ENCODE measurements around the gene HSPA12B. TPM values are rescaled to one million over a fixed set of nuclear protein-coding genes. Genes with fewer than 3 reads are reported as not detected.

Gene HSPA12B
- total and polyA plus RNA-seq, 2 of the 4 experiments (the other 2 are of a cell fraction): not detected

DNA sequence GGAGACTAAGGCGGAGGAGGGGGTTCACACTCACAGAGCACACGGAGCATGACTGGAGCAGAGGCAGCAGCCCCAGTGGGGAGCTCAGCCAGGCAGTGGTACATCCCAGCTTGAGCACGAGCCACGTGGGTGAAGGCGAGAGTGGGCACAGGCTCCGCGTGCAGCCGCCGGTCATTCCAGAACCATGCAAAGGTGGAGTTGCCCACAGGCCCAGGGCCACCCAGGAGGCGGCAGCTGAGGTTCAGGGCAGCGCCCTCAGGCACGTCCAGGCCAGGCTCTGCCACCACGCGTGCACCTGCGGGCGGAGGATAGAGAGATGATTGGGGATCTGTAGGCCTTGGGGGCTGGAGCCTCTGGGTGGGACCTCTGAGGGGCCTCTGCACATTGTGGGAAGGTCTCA, 41.2 kb upstream of the HSPA12B start:
- Histone ChIP-seq H2BK15ac (ENCODE audit: low read depth, low read length) (no peak overlapping the region), H3K4me1 (ENCODE audit: control insufficient read depth, insufficient read depth, low read length) (peaks cover 7% of the 10 kb centered on the region), H2AFZ (replicated peaks; ENCODE audit: low read length, poor library complexity) (no peak overlapping the region), H4K91ac (ENCODE audit: insufficient read depth, low read depth, low read length) (no peak overlapping the region), H4K20me1 (ENCODE audit: insufficient read depth, low read length) (no peaks in the 10 kb centered on the region), H3K36me3 (ENCODE audit: control insufficient read depth, insufficient read depth, low read length) (no peaks in the 10 kb centered on the region), H3K9me3 (ENCODE audit: control insufficient read depth, insufficient read depth, low read length) (peaks cover under 1% of the 10 kb centered on the region; the same call in 1 of the 2 replicates), H3K9ac (ENCODE audit: low read depth, low read length) (no peak overlapping the region), H2BK120ac (ENCODE audit: low read depth, low read length) (no peak overlapping the region), H3K27ac (ENCODE audit: insufficient read depth, low read length) (no peak overlapping the region), H3K79me1 (ENCODE audit: low read depth in 1 of 2, low read length in 2 of 2) (no peaks in the 10 kb centered on the region), H3K4me3 (ENCODE audit: insufficient read depth, low read depth, low read length) (no peak overlapping the region), H2AK5ac (ENCODE audit: low read depth, low read length) (no peak overlapping the region), H3K9me1 (ENCODE audit: insufficient read depth, low read length) (peaks cover 7% of the 10 kb centered on the region), H3K14ac (replicated peaks; ENCODE audit: low read depth, low read length) (no peak overlapping the region), H3K23ac (ENCODE audit: low read depth, low read length) (no peak overlapping the region), H4K5ac (ENCODE audit: low read depth, low read length) (no peak overlapping the region), H4K8ac (ENCODE audit: low read depth in 2 of 2, low read length in 2 of 2) (no peak overlapping the region), H3K18ac (ENCODE audit: low read depth, low read length) (no peak overlapping the region), H3K27me3 (ENCODE audit: control insufficient read depth, insufficient read depth, low read length) (peaks cover 7% of the 10 kb centered on the region; the same call in 1 of the 2 replicates), H2BK5ac (ENCODE audit: low read depth, low read length, poor library complexity, severe bottlenecking) (no peak overlapping the region), H3K4me2 (ENCODE audit: low read depth, low read length) (no peak overlapping the region), H2AK9ac (replicated peaks; ENCODE audit: low read depth, low read length, poor library complexity) (no peak overlapping the region), H3K56ac (ENCODE audit: extremely low read depth, insufficient read depth, low read length) (no peak overlapping the region), H2BK20ac (ENCODE audit: low read depth, low read length) (no peak overlapping the region), H3K4ac (ENCODE audit: low read depth, low read length) (no peak overlapping the region)
- TF ChIP-seq BHLHE40 (IDR thresholded peaks at IDR 0.05; ENCODE audit: low read depth, low read length) (no peak), MXI1 (IDR thresholded peaks at IDR 0.05; ENCODE audit: borderline replicate concordance, low read depth, low read length) (no peak), NFE2L2 (IDR thresholded peaks at IDR 0.05; ENCODE audit: low read depth, low read length) (no peak), USF2 (IDR thresholded peaks at IDR 0.05; ENCODE audit: low read depth, low read length) (no peak), MAFK (IDR thresholded peaks at IDR 0.05; ENCODE audit: low read depth, low read length) (no peak), SMC3 (IDR thresholded peaks at IDR 0.05; ENCODE audit: low read depth, low read length) (no peak), CEBPB (IDR thresholded peaks at IDR 0.05; ENCODE audit: low read depth, low read length) (no peak), RFX5 (IDR thresholded peaks at IDR 0.05; ENCODE audit: low read depth, low read length) (no peak), CHD1 (IDR thresholded peaks at IDR 0.05; ENCODE audit: low read depth, low read length) (no peak), MAZ (IDR thresholded peaks at IDR 0.05; ENCODE audit: borderline replicate concordance, low read depth, low read length) (no peak), FOS (IDR thresholded peaks at IDR 0.05; ENCODE audit: low read depth, low read length) (no peak), RAD21 (IDR thresholded peaks at IDR 0.05; ENCODE audit: low read length) (no peak), RCOR1 (IDR thresholded peaks at IDR 0.05; ENCODE audit: insufficient replicate concordance, low read length) (no peak), POLR2A (IDR thresholded peaks at IDR 0.05; ENCODE audit: low read depth, low read length) (no peak)
- TF ChIP-seq, protein P1, sequence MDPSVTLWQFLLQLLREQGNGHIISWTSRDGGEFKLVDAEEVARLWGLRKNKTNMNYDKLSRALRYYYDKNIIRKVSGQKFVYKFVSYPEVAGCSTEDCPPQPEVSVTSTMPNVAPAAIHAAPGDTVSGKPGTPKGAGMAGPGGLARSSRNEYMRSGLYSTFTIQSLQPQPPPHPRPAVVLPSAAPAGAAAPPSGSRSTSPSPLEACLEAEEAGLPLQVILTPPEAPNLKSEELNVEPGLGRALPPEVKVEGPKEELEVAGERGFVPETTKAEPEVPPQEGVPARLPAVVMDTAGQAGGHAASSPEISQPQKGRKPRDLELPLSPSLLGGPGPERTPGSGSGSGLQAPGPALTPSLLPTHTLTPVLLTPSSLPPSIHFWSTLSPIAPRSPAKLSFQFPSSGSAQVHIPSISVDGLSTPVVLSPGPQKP (IDR thresholded peaks at IDR 0.05; ENCODE audit: borderline replicate concordance, low read depth, low read length): no peak
- TF ChIP-seq, protein P2, sequence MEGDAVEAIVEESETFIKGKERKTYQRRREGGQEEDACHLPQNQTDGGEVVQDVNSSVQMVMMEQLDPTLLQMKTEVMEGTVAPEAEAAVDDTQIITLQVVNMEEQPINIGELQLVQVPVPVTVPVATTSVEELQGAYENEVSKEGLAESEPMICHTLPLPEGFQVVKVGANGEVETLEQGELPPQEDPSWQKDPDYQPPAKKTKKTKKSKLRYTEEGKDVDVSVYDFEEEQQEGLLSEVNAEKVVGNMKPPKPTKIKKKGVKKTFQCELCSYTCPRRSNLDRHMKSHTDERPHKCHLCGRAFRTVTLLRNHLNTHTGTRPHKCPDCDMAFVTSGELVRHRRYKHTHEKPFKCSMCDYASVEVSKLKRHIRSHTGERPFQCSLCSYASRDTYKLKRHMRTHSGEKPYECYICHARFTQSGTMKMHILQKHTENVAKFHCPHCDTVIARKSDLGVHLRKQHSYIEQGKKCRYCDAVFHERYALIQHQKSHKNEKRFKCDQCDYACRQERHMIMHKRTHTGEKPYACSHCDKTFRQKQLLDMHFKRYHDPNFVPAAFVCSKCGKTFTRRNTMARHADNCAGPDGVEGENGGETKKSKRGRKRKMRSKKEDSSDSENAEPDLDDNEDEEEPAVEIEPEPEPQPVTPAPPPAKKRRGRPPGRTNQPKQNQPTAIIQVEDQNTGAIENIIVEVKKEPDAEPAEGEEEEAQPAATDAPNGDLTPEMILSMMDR (conservative IDR thresholded peaks at IDR 0.05; ENCODE audit: low read depth, low read length): no peak
- intact Hi-C loops (cut with micrococcal nuclease) (no loop called here), dilution Hi-C loops (cut with HindIII; ENCODE audit: low sequenced_read_pairs, unreplicated experiment) (no loop called here), in situ Hi-C loops (cut with MboI; ENCODE audit: low sequenced_read_pairs) (no loop called here)
- POLR2A ChIA-PET (ENCODE audit: unreplicated experiment): no interaction called here
- 60% methylated on average over 2 of the region's 16 CpGs; no CpG with 5 or more reads in 1 of the 2 experiments for WGBS, 2 experiments (ENCODE audit: extremely low coverage in 2 of 2, insufficient read length in 1 of 2)
- no peak for DNase-seq
- CTCF ChIA-PET: no interaction called here
- no TSS peak for BruUV-seq (replicated peaks)
- ATAC-seq (ENCODE audit: low read depth): no peak

Measured in IMR-90 (cell line).